HepG2 (cell line): ENCODE measurements around the gene MRPL42. TPM values are rescaled to one million over a fixed set of nuclear protein-coding genes. Genes with fewer than 3 reads are reported as not detected.

Source experiments
- ATAC-seq: fragments of 200-7000 bp; cut with Tn5 transposase; 3 replicates; pipeline ENCODE4 v1.9.1; 2020; ENCODE audit warnings: mild to moderate bottlenecking, moderate library complexity
- BruUV-seq: library from RNA; stranded (reverse); fragments of 400-500 nt; replicated peaks from 2 replicates; lab custom pipeline; 2021; lab: Mats Ljungman, UMichigan
- CTCF ChIA-PET: fragments of 300-600 bp; formaldehyde crosslinking; extraction: SDS; loops from one replicate; lab custom pipeline; 2021; ENCODE audit warnings: low total read pairs, inconsistent platforms, low intra/inter-chr PET ratio; lab: Yijun Ruan, JAX
- POLR2A ChIA-PET: fragments of 350-600 bp; sonication (Branson Sonifier 250); formaldehyde crosslinking; loops from one replicate; lab custom pipeline; 2020; ENCODE audit warnings: antibody characterized with exemption, inconsistent platforms; lab: Yijun Ruan, JAX
- DNase-seq: peaks from one replicate; pipeline ENCODE4 v3.0.0-alpha.2; 2015; ENCODE audit warnings: low spot score
- FAIRE-seq: peaks from 3 replicates; lab custom pipeline; 2011; peaks lifted over from hg19 to GRCh38; lab: Jason Lieb, UNC
- H2AFZ ChIP-seq: one replicate; pipeline ENCODE4 v1.6.1; 2011; ENCODE audit warnings: low read length, inconsistent platforms
- H3K27ac ChIP-seq: fragments of 300-600 bp; 3 replicates; pipeline ENCODE4 v1.8.0; 2011; ENCODE audit warnings: mixed run types, mild to moderate bottlenecking, mixed read lengths, low read length, inconsistent platforms; ENCODE audit not compliant: insufficient read depth; ENCODE audit errors: extremely low read length
- H3K27me3 ChIP-seq, 2 experiments: fragments of 200-600 bp in 1 of 2; 2 replicates in 1 of 2; 3 replicates in 1 of 2; pipeline versions ENCODE4 v1.6.0 to v1.8.0; 2011; ENCODE audit warnings: low read length in 2 of 2, mild to moderate bottlenecking in 2 of 2, moderate library complexity in 2 of 2, inconsistent platforms in 1 of 2; ENCODE audit not compliant: insufficient read depth in 2 of 2, control insufficient read depth in 1 of 2
- H3K36me3 ChIP-seq, 2 experiments: fragments of 200-600 bp in 1 of 2; replicated peaks in 1 of 2; 2 replicates in 1 of 2; 3 replicates in 1 of 2; pipeline versions ENCODE4 v1.5.1 to v1.8.0; 2011; ENCODE audit warnings: low read length in 2 of 2, inconsistent platforms in 1 of 2; ENCODE audit not compliant: insufficient read depth in 2 of 2, control insufficient read depth in 1 of 2
- H3K4me1 ChIP-seq: 2 replicates; pipeline ENCODE4 v1.5.1; 2012; ENCODE audit warnings: low read length, inconsistent platforms; ENCODE audit not compliant: insufficient read depth
- H3K4me2 ChIP-seq: 2 replicates; pipeline ENCODE4 v1.6.0; 2011; ENCODE audit warnings: low read depth, low read length, inconsistent platforms
- H3K4me3 ChIP-seq, 3 experiments: fragments of 200-600 bp in 1 of 3; sonication (generic), shearing (Covaris generic) in 1 of 3; replicated peaks in 1 of 3; 2 replicates each; pipeline ENCODE4 v1.5.1; 2011 to 2016; ENCODE audit warnings: low read length in 3 of 3, inconsistent platforms in 2 of 3, low read depth in 2 of 3, mild to moderate bottlenecking in 2 of 3, control low read depth in 1 of 3, mixed read lengths in 1 of 3; ENCODE audit not compliant: insufficient read depth in 1 of 3
- H3K79me2 ChIP-seq: one replicate; pipeline ENCODE4 v1.6.1; 2011; ENCODE audit warnings: low read length, inconsistent platforms; ENCODE audit not compliant: insufficient read depth
- H3K9ac ChIP-seq: 2 replicates; pipeline ENCODE4 v1.6.0; 2011; ENCODE audit warnings: mild to moderate bottlenecking, low read depth, low read length, inconsistent platforms; ENCODE audit not compliant: insufficient read depth
- H3K9me3 ChIP-seq: 2 replicates; pipeline ENCODE4 v1.5.1; 2012; ENCODE audit warnings: mild to moderate bottlenecking, low read length
- H4K20me1 ChIP-seq: 2 replicates; pipeline ENCODE4 v1.6.0; 2011; ENCODE audit warnings: inconsistent platforms, mild to moderate bottlenecking, low read length, moderate library complexity; ENCODE audit not compliant: insufficient read depth
- ARID2 ChIP-seq: sonication (generic); formaldehyde crosslinking; IDR thresholded peaks from 2 replicates; pipeline ENCODE4 v1.8.1; 2022; ENCODE audit warnings: mild to moderate bottlenecking, missing genetic modification reagents, borderline replicate concordance
- FOXK2 ChIP-seq: fragments of 450-650 bp; IDR thresholded peaks from 2 replicates; pipeline ENCODE4 v1.6.1; 2016
- GTF2F1 ChIP-seq: fragments of 150-350 bp; IDR thresholded peaks from 2 replicates; pipeline ENCODE4 v1.6.1; 2014; ENCODE audit warnings: low read length
- PAF1 ChIP-seq: IDR thresholded peaks from 2 replicates; pipeline ENCODE4 v1.6.1; 2016; ENCODE audit warnings: missing genetic modification reagents, missing compliant biosample characterization
- SMARCC2 ChIP-seq: fragments of 450-650 bp; IDR thresholded peaks from 2 replicates; pipeline ENCODE4 v1.6.1; 2017; ENCODE audit warnings: antibody characterized with exemption, mild to moderate bottlenecking
- SRY ChIP-seq: sonication (generic); formaldehyde crosslinking; IDR thresholded peaks from 2 replicates; pipeline ENCODE4 v1.8.0; 2022; ENCODE audit warnings: mild to moderate bottlenecking, missing genetic modification reagents
- ZNF432 ChIP-seq: sonication (generic); formaldehyde crosslinking; IDR thresholded peaks from 2 replicates; pipeline ENCODE4 v1.5.0; 2020; ENCODE audit warnings: missing genetic modification reagents, mild to moderate bottlenecking, borderline replicate concordance
- ZNF557 ChIP-seq: sonication (generic); formaldehyde crosslinking; IDR thresholded peaks from 2 replicates; pipeline ENCODE4 v1.4.0; 2020; ENCODE audit warnings: missing genetic modification reagents
- WGBS: methylation state at CpG from one replicate; pipeline ENCODE4 v1.1.6; 2017; ENCODE audit warnings: low lambda C conversion rate; 5-methylcytosine and 5-hydroxymethylcytosine counted together
- in situ Hi-C: cut with HindIII; loops from 2 replicates; pipeline ENCODE4 v1.10.0; 2017; ENCODE audit warnings: low pct_unique_long_range_greater_than_20kb; ENCODE audit not compliant: extremely low pct_ligation_motif_present
- intact Hi-C: fragments of 100-400 bp; cut with micrococcal nuclease; formaldehyde crosslinking; loops from one replicate; pipeline ENCODE4 v1.10.0; 2022; ENCODE audit not compliant: unreplicated experiment
- polyA plus RNA-seq, 8 experiments: library from polyadenylated mRNA; depleted of rRNA in 3 of 8; stranded (reverse) in 7 of 8; unstranded in 1 of 8; fragments of >200 nt; fragmentation: Illumina TruSeq in 4 of 8; extraction: Trizol in 4 of 8; gene quantifications; 2 replicates each; pipeline versions ENCODE4 v1.2.1 to v1.2.3, GENCODE V29; 2011 to 2016; ENCODE audit warnings: low read depth in 4 of 8, missing spikeins in 1 of 8, mixed read lengths in 1 of 8; ENCODE audit not compliant: insufficient read depth in 1 of 8
- total RNA-seq, 5 experiments: library from RNA; depleted of rRNA; stranded (reverse); fragments of >200 nt; fragmentation: Illumina TruSeq; extraction: Trizol; gene quantifications; 2 replicates each; pipeline ENCODE4 v1.2.3, GENCODE V29; 2016; ENCODE audit warnings: low read depth in 1 of 5
- TF ChIP-seq, protein P1 (sequence below): sonication (generic); formaldehyde crosslinking; IDR thresholded peaks from 2 replicates; pipeline ENCODE4 v1.4.0; 2020; ENCODE audit warnings: missing genetic modification reagents, borderline replicate concordance
- TF ChIP-seq, protein P2 (sequence below): sonication (generic); formaldehyde crosslinking; IDR thresholded peaks from 2 replicates; pipeline ENCODE4 v1.4.0; 2020; ENCODE audit warnings: missing genetic modification reagents
- TF ChIP-seq, protein P3 (sequence below): sonication (generic); formaldehyde crosslinking; IDR thresholded peaks from 2 replicates; pipeline ENCODE4 v1.5.0; 2020; ENCODE audit warnings: missing genetic modification reagents
- TF ChIP-seq, protein P4 (sequence below): sonication (generic); formaldehyde crosslinking; IDR thresholded peaks from 2 replicates; pipeline ENCODE4 v1.8.0; 2022; ENCODE audit warnings: mild to moderate bottlenecking, missing genetic modification reagents, borderline replicate concordance

MRPL42 gene
- total and polyA plus RNA-seq, 2 of the 13 experiments (the other 11 are each of a cell fraction or from before 2014, with no cell fraction given), result 93.3 to 148 TPM

DNA sequence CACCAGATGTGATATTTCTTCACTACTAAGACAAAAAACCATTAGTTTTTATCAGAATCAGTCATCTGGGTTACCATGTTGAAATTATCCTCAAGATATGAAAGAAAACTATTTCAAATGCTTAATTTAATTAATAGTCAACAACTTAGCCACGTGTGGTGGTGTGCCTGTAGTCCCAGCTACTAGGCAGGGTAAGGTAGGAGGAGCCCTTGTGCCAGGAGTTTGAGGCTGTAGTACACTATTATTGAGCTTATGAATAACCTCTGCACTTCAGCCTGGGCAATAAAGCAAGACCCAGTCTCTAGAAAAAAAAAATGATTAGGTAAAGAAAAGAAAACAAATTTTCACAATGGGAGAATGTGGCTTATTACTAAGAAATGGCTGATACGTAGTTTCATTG, 33.4 kb downstream of the MRPL42 start:
- 91% methylated on average over 2 of the region's 2 CpGs for WGBS
- in situ Hi-C loops, result loop anchor here (10.0 kb wide), 1 partner anchor 64 kb away; no protein-coding TSS in a partner anchor
- ATAC-seq, result no peak
- H3K9me3 ChIP-seq, result no peaks in the 10 kb centered on the region
- H3K4me3 ChIP-seq, result no peak overlapping the region
- ChIA-PET POLR2A (no interaction called here), CTCF (no interaction called here)
- no peaks in the 10 kb centered on the region for H3K4me1 ChIP-seq
- no peak for FAIRE-seq
- TF ChIP-seq FOXK2 (no peak), SRY (CRISPR knock-in tag) (no peak), ZNF432 (CRISPR knock-in tag) (no peak), ZNF557 (CRISPR knock-in tag) (no peak), PAF1 (CRISPR knock-in tag) (no peak), SMARCC2 (no peak), GTF2F1 (no peak), ARID2 (CRISPR knock-in tag) (no peak)
- TF ChIP-seq, protein P1, sequence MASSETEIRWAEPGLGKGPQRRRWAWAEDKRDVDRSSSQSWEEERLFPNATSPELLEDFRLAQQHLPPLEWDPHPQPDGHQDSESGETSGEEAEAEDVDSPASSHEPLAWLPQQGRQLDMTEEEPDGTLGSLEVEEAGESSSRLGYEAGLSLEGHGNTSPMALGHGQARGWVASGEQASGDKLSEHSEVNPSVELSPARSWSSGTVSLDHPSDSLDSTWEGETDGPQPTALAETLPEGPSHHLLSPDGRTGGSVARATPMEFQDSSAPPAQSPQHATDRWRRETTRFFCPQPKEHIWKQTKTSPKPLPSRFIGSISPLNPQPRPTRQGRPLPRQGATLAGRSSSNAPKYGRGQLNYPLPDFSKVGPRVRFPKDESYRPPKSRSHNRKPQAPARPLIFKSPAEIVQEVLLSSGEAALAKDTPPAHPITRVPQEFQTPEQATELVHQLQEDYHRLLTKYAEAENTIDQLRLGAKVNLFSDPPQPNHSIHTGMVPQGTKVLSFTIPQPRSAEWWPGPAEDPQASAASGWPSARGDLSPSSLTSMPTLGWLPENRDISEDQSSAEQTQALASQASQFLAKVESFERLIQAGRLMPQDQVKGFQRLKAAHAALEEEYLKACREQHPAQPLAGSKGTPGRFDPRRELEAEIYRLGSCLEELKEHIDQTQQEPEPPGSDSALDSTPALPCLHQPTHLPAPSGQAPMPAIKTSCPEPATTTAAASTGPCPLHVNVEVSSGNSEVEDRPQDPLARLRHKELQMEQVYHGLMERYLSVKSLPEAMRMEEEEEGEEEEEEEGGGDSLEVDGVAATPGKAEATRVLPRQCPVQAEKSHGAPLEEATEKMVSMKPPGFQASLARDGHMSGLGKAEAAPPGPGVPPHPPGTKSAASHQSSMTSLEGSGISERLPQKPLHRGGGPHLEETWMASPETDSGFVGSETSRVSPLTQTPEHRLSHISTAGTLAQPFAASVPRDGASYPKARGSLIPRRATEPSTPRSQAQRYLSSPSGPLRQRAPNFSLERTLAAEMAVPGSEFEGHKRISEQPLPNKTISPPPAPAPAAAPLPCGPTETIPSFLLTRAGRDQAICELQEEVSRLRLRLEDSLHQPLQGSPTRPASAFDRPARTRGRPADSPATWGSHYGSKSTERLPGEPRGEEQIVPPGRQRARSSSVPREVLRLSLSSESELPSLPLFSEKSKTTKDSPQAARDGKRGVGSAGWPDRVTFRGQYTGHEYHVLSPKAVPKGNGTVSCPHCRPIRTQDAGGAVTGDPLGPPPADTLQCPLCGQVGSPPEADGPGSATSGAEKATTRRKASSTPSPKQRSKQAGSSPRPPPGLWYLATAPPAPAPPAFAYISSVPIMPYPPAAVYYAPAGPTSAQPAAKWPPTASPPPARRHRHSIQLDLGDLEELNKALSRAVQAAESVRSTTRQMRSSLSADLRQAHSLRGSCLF (CRISPR knock-in tag), result no peak
- TF ChIP-seq, protein P2, sequence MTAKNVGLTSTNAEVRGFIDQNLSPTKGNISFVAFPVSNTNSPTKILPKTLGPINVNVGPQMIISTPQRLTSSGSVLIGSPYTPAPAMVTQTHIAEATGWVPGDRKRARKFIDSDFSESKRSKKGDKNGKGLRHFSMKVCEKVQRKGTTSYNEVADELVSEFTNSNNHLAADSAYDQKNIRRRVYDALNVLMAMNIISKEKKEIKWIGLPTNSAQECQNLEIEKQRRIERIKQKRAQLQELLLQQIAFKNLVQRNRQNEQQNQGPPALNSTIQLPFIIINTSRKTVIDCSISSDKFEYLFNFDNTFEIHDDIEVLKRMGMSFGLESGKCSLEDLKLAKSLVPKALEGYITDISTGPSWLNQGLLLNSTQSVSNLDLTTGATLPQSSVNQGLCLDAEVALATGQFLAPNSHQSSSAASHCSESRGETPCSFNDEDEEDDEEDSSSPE (CRISPR knock-in tag), result no peak
- TF ChIP-seq, protein P3, sequence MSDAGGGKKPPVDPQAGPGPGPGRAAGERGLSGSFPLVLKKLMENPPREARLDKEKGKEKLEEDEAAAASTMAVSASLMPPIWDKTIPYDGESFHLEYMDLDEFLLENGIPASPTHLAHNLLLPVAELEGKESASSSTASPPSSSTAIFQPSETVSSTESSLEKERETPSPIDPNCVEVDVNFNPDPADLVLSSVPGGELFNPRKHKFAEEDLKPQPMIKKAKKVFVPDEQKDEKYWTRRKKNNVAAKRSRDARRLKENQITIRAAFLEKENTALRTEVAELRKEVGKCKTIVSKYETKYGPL (CRISPR knock-in tag), result no peak
- TF ChIP-seq, protein P4, sequence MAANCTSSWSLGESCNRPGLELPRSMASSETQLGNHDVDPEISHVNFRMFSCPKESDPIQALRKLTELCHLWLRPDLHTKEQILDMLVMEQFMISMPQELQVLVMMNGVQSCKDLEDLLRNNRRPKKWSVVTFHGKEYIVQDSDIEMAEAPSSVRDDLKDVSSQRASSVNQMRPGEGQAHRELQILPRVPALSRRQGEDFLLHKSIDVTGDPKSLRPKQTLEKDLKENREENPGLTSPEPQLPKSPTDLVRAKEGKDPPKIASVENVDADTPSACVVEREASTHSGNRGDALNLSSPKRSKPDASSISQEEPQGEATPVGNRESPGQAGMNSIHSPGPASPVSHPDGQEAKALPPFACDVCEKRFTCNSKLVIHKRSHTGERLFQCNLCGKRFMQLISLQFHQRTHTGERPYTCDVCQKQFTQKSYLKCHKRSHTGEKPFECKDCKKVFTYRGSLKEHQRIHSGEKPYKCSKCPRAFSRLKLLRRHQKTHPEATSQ (CRISPR knock-in tag), result no peak
- peaks cover 3 to 27% of the 10 kb centered on the region in 2 experiments; a peak in 4 of 5 replicates for H3K36me3 ChIP-seq
- no peaks in the 10 kb centered on the region for H3K27me3 ChIP-seq
- H3K79me2 ChIP-seq, result no peaks in the 10 kb centered on the region
- no peak overlapping the region for H2AFZ ChIP-seq
- H3K9ac ChIP-seq, result no peak overlapping the region
- no peak overlapping the region for H3K4me2 ChIP-seq
- no peak overlapping the region for H3K27ac ChIP-seq
- H4K20me1 ChIP-seq, result no peaks in the 10 kb centered on the region
- no TSS peak for BruUV-seq
- no peak for DNase-seq
- intact Hi-C loops, result loop anchor here (5.0 to 10.0 kb wide), 2 partner anchors 337 to 574 kb away; no protein-coding TSS in a partner anchor
